ENCODE measurements around the gene BDKRB2. TPM values are rescaled to one million over a fixed set of nuclear protein-coding genes. Genes with fewer than 3 reads are reported as not detected.

BDKRB2 gene
- total RNA-seq: 0.58 and 11.0 TPM in 2 replicates

GRCh38 chr14:96204151-96205058 lies at the start of gene BDKRB2:
TSS of gene BDKRB2 (plus strand) at chr14:96204839. CDS start at chr14:96237108, 32,269 bp downstream.

GRCh38 chr14:96255501-96256366 lies 51.1 kb downstream of the BDKRB2 start, which contains the start of gene BDKRB1:
TSS of gene BDKRB1 (plus strand) at chr14:96256210. CDS start at chr14:96263683, 7,473 bp downstream.

Other genes starting within 250 kb of the BDKRB2 start
- 1.9 and 20.9 TPM in 2 replicates for gene C14orf132, start 165.5 kb upstream of the BDKRB2 start, total RNA-seq
- gene BDKRB1, start 51.4 kb downstream of the BDKRB2 start, total RNA-seq: 0.38 and 2.5 TPM in 2 replicates
- 15.1 and 18.6 TPM in 2 replicates for gene ATG2B, start 158.5 kb downstream of the BDKRB2 start, total RNA-seq
- gene GSKIP, start 158.7 kb downstream of the BDKRB2 start, total RNA-seq: 44.7 and 66.5 TPM in 2 replicates
- gene AK7, start 187.3 kb downstream of the BDKRB2 start, total RNA-seq: 0.19 and 1.1 TPM in 2 replicates